ENCODE data around the gene TMEM53.
A peak's percentile ranks its signal among the peaks of the same experiment; 100 is the strongest.

- no peak for TF ChIP-seq POLR2AphosphoS5 (IDR thresholded peaks at IDR 0.05; ENCODE audit: low read depth, low read length)
- peak; percentile 6; the same call in 1 of the 2 replicates for TF ChIP-seq POLR2A (IDR thresholded peaks at IDR 0.05; ENCODE audit: low read depth, low read length)
Observed at GRCh38 chr1:44643721-44644334, 30.5 kb downstream of the TMEM53 start.

All from GM12892 (cell line).